NCI-H2029 (cell line): Measurements from ENCODE around the gene RAVER2.

Experiments
- DNase-seq: peaks from one replicate; lab custom pipeline; 2025; lab: John Stamatoyannopoulos, UW

RAVER2 gene

DNA sequence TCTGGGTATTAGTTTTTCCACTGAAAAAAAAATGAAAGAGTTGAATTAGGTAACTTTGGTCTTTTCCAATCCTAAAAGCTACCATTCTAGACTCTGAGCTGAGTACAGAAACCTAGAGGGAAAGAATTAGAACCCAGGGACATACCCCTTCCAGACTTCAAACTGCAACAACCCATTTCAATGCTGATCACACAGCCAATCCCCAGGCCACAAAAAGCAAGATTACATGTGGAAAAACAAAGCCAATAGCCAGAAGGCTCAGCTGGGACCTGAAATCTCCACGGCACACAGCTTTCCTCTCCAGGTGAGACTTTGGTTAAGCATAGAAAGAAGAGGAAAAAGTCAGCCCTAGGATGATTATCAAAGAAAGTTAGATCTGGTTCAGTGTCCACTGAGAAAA is 132.7 kb downstream of the RAVER2 start:
- no peak for DNase-seq

DNA sequence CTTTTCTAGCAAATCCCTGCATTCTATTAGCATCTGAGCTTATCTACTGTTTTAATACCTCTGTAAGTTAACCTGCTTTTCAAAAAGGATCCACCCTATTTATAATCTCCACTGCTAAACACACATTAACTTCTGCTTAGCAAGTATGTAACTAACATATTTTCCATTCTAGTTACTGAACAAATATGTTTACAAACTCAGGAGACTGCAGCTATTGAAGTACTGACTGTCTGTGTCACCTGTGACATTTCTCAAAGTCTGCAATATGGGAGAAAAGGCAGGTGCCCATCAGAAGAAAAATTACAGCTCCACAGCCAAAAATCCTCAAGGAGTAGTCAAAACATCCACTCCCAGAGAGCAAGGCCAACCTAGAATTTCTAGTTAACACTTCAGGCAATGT is 133.2 kb downstream of the RAVER2 start:
- no peak for DNase-seq

DNA sequence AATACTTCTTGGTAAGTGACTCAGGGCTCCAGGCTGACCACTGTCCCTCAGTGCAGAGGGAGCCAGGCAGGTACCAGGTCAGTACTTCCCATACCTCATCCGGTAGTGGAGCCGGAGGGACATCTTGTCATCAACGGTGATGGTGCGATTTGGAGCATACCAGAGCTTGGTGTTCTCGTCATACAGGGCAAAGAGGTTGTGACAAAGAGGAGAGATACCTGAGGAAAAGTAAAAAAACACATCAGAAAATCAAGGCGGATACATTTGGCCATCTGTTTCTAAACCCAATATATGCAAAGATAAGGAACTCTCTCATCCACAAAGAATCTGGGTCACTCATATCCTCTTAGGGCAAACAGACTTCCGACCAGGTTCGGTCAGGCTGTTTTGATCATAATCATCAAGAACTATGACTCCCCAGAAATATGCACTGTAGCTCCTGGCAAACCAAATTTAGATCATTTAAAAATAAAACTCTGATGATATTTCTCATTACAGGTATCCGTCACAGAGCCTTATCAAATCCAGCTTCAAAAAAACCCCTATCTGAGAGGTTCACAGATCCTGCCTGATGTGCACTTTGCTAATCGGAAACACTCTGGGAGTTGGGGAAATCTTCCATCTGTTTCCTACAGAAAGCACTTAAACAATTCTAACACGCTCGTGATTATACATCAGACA is 134.2 kb downstream of the RAVER2 start:
- DNase-seq: no peak

DNA sequence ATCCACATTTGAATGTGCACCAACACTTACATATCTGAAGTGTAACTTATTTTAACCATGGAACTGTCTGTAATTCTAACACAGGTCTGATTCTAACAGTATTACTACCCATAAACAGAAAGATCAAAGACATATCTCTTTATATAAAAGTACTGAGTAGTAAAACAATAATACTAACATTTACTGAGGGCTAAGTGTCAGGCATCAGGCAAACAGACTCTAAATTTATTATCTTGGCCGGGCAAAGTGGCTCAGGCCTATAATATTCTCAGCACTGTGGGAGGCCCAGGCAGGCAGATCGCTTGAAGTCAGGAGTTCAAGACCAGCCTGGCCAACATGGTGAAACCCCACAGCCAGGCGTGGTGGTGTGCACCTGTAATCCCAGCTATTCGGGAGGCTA is 135.6 kb downstream of the RAVER2 start:
- no peak for DNase-seq

DNA sequence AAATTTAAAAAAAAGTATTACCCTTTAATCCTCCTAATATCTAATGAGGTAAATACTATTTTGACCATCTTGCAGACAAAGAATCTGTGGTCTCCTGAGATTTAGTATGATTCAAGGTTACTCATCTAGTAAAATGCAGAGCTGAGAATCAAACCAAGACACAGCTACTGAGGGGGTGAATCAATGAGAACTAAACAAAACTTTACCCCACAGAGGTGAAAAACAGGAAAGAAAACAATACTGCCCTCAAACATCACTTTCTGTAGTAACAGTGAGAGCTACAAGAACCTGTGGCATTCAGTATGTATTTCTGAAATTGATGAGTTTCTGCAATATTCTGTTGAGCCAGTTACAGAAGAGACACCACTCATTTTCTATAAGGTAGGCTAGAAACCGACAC is 136.4 kb downstream of the RAVER2 start:
- no peak for DNase-seq
